Measurements from ENCODE around the gene NAIF1.
"Not testable (repeated sequence)": the region's sequence is repeated elsewhere in the genome, so short reads cannot be mapped to it uniquely, and the experiment has no call there.

The NAIF1 gene

DNA sequence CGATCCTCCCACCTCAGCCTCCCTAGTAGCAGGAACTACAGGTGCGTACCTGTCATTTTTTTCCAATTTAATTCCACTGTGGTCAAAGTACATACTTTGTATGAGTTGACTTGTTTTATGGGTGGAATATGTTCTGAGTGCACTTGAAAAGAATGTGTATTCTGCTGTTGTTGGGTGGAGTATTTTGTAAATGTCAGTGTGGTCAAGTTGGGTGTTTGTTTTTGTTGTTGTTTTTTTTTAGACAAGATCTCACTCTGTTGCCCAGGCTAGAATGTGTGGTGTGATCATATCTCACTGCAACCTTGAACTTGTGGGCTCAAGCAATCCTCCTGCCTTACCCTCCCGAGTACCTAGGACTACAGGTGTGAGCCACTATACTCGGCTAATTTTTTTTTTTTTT is 18.8 kb upstream of the NAIF1 start:
- no peak for DNase-seq (ENCODE audit: low spot score)
- no peak for FAIRE-seq

GRCh38 chr9:128084746-128085145 is 17.6 kb upstream of the NAIF1 start:
- DNase-seq (ENCODE audit: low spot score) = no peak

GRCh38 chr9:128082151-128082550 is 15.0 kb upstream of the NAIF1 start:
- FAIRE-seq = no peak
- DNase-seq (ENCODE audit: low spot score) = no peak

More at GRCh38 chr9:128084746-128085145, 17.6 kb upstream of the NAIF1 start:
- FAIRE-seq = no peak

GRCh38 chr9:128081056-128081455 is 13.9 kb upstream of the NAIF1 start:
- no peak for DNase-seq (ENCODE audit: low spot score)

GRCh38 chr9:128080206-128080605 is 13.1 kb upstream of the NAIF1 start:
- no peak for FAIRE-seq
- DNase-seq (ENCODE audit: low spot score) = no peak

More at GRCh38 chr9:128081056-128081455, 13.9 kb upstream of the NAIF1 start:
- FAIRE-seq = no peak

DNA sequence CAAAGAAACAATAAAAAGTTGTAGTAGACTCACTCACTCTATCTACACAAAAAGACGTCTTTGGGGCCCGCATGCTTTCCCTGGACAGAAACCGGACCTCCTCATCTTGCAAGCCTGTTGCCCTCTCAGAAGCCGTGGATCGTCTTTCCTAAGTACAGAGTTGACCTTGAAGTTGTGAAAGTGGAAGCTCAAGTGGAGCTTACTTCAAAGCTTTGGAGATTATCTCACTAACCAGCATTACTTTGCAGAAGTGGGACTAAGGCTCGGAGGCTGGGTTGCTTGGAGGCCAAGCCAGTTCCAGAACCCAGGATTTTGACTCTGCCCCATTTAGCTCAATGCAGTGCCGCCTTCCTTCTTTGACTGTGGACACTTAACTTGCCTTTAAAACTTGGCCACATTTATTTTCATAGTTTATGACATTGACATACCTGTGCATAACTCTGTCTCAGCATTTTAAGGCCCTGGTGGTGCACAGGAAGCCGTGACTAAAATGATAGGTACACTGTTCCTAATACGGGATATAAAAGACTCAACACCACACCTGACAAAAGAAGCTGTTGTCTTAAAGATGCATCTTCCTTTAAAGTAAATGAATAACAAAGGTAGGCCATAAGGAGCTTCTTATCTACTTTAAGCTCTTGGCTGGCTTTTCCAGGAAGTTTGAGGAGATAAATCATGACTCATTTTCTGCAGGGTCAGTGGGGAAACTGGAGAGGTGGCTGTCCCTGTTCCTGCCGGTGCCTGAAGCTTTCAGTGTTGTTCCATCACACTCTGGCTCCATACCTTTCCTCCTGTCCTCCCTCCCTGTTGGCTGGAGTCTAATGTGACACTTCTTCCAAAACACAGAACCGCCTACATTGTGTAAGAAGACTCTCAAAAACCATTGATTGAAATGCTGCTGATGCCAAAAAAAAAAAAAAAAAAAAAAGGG is 11.6 kb upstream of the NAIF1 start:
- FAIRE-seq = peak; percentile 86

DNA sequence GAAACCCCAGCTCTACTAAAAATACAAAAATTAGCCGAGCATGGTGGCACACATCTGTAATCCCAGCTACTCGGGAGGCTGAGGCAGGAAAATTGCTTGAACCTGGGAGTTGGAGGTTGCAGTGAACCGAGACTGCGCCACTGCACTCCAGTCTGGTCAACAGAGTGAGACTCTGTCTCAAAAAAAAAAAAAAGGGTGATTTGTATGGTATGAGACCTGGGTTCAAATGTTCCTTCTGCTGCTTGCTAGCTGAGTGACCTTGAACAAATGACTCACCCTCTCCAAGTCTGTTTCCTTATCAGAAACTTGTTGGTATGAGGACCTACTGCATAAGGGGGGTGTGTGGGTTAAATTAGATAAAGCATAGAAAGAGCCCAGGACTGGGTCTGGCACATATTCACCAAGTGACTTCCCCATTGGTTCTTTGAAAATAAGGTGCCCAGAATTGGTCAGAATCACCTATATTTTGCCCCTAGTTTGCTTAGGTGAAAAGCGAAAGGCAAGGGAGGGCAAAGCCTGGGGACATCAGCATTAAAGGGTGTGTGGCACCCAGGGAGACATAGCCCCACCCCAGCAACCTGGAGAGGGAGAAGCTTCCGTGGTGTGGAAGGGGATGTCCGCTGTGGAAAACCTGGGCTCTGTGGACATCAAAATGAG is 10.9 kb upstream of the NAIF1 start:
- peak; percentile 11 for DNase-seq (ENCODE audit: low spot score)
- FAIRE-seq = no peak

More for the DNA sequence above, 11.6 kb upstream of the NAIF1 start:
- DNase-seq (ENCODE audit: low spot score) = peak; percentile 74

GRCh38 chr9:128073253-128073886 is 6.2 kb upstream of the NAIF1 start:
- FAIRE-seq = no peak
- no peak for DNase-seq (ENCODE audit: low spot score)

DNA sequence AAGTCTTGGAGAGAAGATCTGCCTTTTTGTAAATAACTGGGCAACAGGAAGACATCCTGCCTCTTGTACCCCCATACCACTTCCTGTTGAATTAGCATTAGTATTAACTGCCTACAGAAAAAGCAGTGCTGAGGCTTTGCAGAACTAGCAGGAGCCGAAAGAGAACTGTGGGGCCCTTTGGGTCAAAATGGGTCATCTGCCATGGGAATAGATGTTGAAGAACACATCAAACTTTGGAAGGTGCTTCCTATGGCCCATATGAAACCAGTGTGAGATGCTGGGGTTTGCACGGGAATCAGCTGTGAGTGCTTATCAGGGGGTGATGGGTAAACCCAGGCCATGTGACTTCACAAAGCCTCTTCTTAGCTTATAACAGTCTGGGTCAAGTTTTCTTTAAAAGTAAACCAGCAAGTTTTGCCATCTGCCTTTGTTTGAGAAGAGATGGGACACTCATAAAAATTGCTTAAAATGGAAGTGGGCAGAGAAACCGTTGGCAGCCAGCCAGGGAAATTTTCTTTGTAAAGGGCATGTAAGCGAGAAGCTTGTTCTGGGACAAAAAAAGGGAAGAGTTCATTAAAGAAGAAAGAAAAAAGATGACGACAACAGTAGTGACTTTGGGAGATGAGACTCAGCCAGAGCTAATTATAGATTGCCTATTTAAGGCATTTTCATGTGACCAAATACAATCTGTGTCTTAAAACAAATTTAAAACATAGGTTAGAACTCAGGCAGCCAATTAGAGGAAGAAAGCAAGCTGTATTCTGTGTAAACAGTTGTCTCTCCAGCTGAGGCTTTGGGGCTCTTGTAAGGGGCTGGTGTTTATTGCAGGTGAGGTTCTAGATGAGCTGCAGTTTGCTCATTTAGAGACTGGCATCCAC is 5.3 kb upstream of the NAIF1 start:
- FAIRE-seq (no peak), DNase-seq (ENCODE audit: low spot score) (peak; percentile 23)

DNA sequence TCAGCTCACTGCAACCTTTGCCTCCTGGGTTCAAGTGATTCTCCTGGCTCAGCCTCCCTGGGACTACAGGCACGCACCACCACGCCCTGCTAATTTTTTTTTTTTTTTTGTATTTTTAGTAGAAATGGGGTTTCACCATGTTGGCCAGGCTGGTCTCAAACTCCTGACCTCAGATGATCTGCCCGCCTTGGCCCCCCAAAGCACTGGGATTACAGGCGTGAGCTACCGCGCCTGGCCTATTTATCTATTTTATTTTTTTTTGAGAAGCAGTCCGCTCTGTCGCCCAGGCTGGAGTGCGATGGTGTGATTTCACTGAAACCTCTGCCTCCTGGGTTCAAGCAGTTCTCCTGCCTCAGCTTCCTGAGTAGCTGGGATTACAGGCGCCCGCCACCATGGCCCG is 4.4 kb upstream of the NAIF1 start:
- FAIRE-seq; DNase-seq (ENCODE audit: low spot score): not testable (repeated sequence)

DNA sequence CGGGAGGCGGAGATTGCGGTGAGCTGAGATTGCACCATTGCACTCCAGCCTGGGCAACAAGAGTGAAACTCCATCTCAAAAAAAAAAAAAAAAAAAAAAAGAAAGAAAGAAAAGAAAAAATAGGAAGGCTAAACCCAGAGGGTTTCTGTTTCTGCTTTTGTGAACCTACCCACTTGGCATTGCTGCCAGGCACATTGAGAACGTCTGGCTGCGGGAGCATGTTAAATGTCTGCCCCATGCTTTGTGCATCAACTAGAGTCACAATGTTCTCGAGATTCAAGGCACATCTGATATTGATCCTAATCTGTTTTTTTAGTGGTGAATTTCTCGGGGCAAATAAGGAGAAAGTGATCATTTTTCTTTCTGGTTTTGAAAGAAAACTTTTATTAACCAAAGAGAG is 3.8 kb upstream of the NAIF1 start:
- FAIRE-seq (no peak), DNase-seq (ENCODE audit: low spot score) (no peak)

DNA sequence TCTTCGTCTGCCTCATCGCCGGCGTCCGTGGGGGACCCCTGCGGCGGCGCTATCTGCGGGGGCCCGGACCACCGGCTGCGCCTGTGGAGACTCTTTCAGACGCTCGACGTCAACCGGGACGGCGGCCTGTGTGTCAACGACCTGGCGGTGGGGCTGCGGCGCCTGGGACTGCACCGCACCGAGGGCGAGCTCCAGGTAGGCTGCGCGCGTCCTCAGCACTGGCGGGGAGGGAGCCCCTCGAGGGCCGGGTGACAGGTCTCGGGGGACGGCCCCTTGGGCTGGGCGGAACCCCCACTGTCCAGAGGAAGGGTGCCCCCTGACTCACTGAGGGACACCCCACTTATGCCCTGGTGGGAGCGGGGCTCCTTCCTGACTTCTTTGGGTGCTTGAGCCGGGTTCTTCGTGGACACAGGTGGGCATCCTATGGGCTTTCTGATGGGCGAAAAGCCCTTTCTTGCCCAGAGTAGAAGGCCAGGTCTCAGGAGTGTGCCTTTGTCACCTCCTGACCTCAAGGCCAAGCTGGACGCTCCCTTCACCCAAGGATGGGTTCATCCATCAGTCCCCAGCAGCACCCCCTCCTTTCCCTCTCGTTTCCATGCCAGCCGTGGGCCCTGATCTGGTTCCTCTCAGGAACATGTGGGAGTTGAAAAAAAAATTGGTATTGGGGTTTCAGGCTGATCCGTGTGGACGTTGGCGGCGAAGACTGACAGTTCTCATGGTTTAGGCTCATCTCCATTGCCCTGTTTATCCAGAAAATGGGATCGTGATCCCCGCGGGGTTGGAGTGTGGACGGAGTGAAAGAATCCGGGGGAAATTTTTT is 1.5 kb upstream of the NAIF1 start:
- FAIRE-seq (no peak), DNase-seq (ENCODE audit: low spot score) (no peak)

DNA sequence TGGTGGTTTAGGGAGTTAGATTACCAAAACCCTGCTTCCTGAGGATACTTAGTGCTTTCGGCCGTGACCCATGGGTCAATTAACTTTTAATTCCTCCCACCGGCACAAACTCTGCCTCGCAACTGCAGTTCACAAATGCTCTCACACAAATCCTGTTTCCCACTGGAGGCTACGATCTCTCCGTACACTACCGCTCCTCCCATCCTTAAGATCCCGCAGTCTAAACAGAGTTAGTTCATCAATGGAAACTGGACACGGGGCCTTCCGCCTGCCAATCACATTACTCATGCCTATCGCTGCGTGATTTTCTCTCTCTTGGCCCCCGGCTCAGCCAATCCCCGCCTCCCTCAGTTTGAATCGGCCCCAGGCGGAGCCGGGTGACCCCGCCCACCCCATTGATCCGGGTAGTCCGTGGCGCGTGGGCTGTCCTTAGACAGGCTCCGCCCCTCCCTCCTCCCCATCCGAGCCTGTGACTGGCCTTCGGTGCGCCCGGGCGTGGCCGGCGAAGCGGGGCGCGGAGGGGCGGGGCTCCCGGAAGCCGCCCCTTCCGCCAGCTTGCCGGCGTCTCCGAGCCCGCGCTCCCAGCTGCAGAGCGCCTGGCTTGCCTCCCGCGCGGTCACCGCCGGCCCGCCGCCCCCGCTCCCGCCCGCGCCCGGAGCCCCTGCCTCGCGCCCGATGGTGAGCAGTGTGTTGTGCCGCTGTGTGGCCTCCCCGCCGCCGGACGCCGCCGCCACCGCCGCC is 695 bp upstream of the NAIF1 start, which contains the start of gene SLC25A25:
TSS of gene SLC25A25 (plus strand) at position 588 of the 741 bp plus-strand sequence. CDS start at position 676, 88 bp downstream.
- FAIRE-seq (no peak), DNase-seq (ENCODE audit: low spot score) (peak; percentile 98)

GRCh38 chr9:128065907-128066712 is 1.0 kb downstream of the NAIF1 start:
- FAIRE-seq (no peak), DNase-seq (ENCODE audit: low spot score) (no peak)

- FAIRE-seq = no peak
Measured at GRCh38 chr9:128062846-128063831, 4.0 kb downstream of the NAIF1 start.

GRCh38 chr9:128062279-128062678 is 4.8 kb downstream of the NAIF1 start:
- FAIRE-seq (no peak), DNase-seq (ENCODE audit: low spot score) (no peak)

More at GRCh38 chr9:128062846-128063831, 4.0 kb downstream of the NAIF1 start:
- no peak for DNase-seq (ENCODE audit: low spot score)

- no peak for DNase-seq (ENCODE audit: low spot score)
- no peak for FAIRE-seq
Measured at GRCh38 chr9:128061275-128061960, 5.7 kb downstream of the NAIF1 start.

Measured in RCC 7860 (cell line).